ENCODE measurements around the gene GALNT13. TPM values are rescaled to one million over a fixed set of nuclear protein-coding genes. Genes with fewer than 3 reads are reported as not detected.

The GALNT13 gene
- total RNA-seq, 1 donor from 2014 or later, result 5.8 TPM

GRCh38 chr2:154229966-154230365 is 358.2 kb downstream of the GALNT13 start:
- intact Hi-C loops (cut with DNase I), result no loop called here

GRCh38 chr2:154231021-154231420 is 359.3 kb downstream of the GALNT13 start:
- Histone ChIP-seq H3K4me3 (no peak overlapping the region), H3K4me1 (no peaks in the 10 kb centered on the region), H3K9me3 (no peaks in the 10 kb centered on the region), H3K27ac (no peak overlapping the region), H3K27me3 (no peaks in the 10 kb centered on the region), H3K36me3 (no peaks in the 10 kb centered on the region)
- intact Hi-C loops (cut with DNase I), result no loop called here
- DNase-seq (no peak), ATAC-seq (no peak)
- TF ChIP-seq, protein P1, sequence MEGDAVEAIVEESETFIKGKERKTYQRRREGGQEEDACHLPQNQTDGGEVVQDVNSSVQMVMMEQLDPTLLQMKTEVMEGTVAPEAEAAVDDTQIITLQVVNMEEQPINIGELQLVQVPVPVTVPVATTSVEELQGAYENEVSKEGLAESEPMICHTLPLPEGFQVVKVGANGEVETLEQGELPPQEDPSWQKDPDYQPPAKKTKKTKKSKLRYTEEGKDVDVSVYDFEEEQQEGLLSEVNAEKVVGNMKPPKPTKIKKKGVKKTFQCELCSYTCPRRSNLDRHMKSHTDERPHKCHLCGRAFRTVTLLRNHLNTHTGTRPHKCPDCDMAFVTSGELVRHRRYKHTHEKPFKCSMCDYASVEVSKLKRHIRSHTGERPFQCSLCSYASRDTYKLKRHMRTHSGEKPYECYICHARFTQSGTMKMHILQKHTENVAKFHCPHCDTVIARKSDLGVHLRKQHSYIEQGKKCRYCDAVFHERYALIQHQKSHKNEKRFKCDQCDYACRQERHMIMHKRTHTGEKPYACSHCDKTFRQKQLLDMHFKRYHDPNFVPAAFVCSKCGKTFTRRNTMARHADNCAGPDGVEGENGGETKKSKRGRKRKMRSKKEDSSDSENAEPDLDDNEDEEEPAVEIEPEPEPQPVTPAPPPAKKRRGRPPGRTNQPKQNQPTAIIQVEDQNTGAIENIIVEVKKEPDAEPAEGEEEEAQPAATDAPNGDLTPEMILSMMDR (IDR thresholded peaks at IDR 0.05), result no peak

More at GRCh38 chr2:154229966-154230365, 358.2 kb downstream of the GALNT13 start:
- H3K27me3 ChIP-seq, result no peaks in the 10 kb centered on the region
- no peak overlapping the region for H3K27ac ChIP-seq
- H3K4me3 ChIP-seq, result no peak overlapping the region
- H3K36me3 ChIP-seq, result no peaks in the 10 kb centered on the region
- TF ChIP-seq, protein P1 (IDR thresholded peaks at IDR 0.05), result no peak
- DNase-seq (no peak), ATAC-seq (no peak)
- H3K4me1 ChIP-seq, result no peaks in the 10 kb centered on the region
- no peaks in the 10 kb centered on the region for H3K9me3 ChIP-seq

- no peaks in the 10 kb centered on the region for H3K9me3 ChIP-seq
- ATAC-seq (no peak), DNase-seq (no peak)
- no peak overlapping the region for H3K4me3 ChIP-seq
- no peaks in the 10 kb centered on the region for H3K4me1 ChIP-seq
- H3K27ac ChIP-seq, result no peak overlapping the region
- TF ChIP-seq, protein P1 (IDR thresholded peaks at IDR 0.05), result no peak
- H3K27me3 ChIP-seq, result no peaks in the 10 kb centered on the region
- intact Hi-C loops (cut with DNase I), result no loop called here
- H3K36me3 ChIP-seq, result no peaks in the 10 kb centered on the region
Observed at GRCh38 chr2:154233231-154233630, 361.5 kb downstream of the GALNT13 start.

GRCh38 chr2:154238252-154238651 is 366.5 kb downstream of the GALNT13 start:
- ATAC-seq (no peak), DNase-seq (no peak)
- TF ChIP-seq, protein P1 (IDR thresholded peaks at IDR 0.05), result no peak
- intact Hi-C loops (cut with DNase I), result no loop called here
- Histone ChIP-seq H3K36me3 (no peaks in the 10 kb centered on the region), H3K27me3 (no peaks in the 10 kb centered on the region), H3K4me3 (no peak overlapping the region), H3K4me1 (no peaks in the 10 kb centered on the region), H3K27ac (no peak overlapping the region), H3K9me3 (no peaks in the 10 kb centered on the region)

DNA sequence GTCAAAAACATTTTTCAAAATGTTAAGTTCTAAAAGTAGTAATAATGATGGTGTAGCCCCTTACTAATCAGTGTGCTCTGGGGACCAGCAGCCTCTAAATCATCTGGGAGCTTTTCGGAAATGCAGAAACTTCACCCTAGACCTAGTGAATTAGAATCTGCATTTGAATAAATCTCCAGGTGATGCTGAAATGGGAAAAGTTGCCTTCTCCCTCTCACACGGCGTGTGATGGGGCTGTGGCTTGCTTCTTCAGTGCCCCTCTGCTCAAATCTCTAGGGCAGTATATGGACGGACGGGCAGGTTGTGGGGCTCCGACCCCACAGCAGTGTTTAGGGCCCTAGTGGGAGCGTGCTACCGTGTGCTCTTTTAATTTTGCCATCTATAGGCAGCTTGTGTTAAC is 368.6 kb downstream of the GALNT13 start:
- TF ChIP-seq, protein P1 (IDR thresholded peaks at IDR 0.05), result no peak
- ATAC-seq, result no peak
- intact Hi-C loops (cut with DNase I), result no loop called here
- no peak for DNase-seq
- Histone ChIP-seq H3K9me3 (no peaks in the 10 kb centered on the region), H3K27ac (no peak overlapping the region), H3K27me3 (no peaks in the 10 kb centered on the region), H3K4me1 (no peaks in the 10 kb centered on the region), H3K4me3 (no peak overlapping the region), H3K36me3 (no peaks in the 10 kb centered on the region)

DNA sequence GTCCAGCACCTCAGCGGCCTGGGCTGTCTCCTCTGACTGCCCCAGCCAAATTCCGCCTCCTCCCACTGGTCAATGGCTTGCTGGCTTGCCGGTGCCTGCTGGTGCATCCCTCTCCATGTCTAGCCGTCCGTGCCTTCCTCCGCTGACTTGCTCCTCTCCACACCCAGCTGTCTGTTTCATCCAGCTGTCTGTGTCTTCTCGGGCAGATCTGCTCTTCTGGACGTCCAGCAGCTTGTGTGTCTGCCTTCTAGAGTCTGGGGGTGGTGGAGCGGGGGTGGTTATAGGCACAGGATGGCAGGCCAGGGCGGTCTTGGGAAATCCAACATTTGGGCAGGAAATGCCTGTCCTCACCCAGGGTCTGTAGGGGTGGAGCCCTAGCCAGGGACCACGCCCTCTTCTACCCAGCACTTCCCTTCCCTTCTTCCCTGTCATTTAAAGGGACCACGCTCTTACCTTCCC is 369.2 kb downstream of the GALNT13 start:
- intact Hi-C loops (cut with DNase I), result no loop called here
- TF ChIP-seq, protein P1 (IDR thresholded peaks at IDR 0.05), result no peak
- Histone ChIP-seq H3K4me3 (no peak overlapping the region), H3K36me3 (no peaks in the 10 kb centered on the region), H3K27me3 (no peaks in the 10 kb centered on the region), H3K27ac (no peak overlapping the region), H3K4me1 (no peaks in the 10 kb centered on the region), H3K9me3 (no peaks in the 10 kb centered on the region)
- ATAC-seq, result no peak
- DNase-seq, result peak; percentile 39

Measured in upper lobe of right lung (tissue), 1 donor.